Prostate gland (tissue), 2 donors: Measurements from ENCODE around the gene MPIG6B. TPM values are rescaled to one million over a fixed set of nuclear protein-coding genes. Genes with fewer than 3 reads are reported as not detected.
A peak's percentile ranks its signal among the peaks of the same experiment; 100 is the strongest.

Experiments
- DNase-seq: peaks from one replicate; pipeline ENCODE4 v3.0.0-alpha.2; 2019; ENCODE audit warnings: low spot score
- H3K27ac ChIP-seq, 2 donors: fragments of 200-600 bp; sonication (generic); 2 replicates each; pipeline ENCODE4 v1.5.1; 2017 to 2019
- H3K27me3 ChIP-seq: fragments of 200-600 bp; sonication (generic); replicated peaks from 2 replicates; pipeline ENCODE4 v1.5.1; 2019; ENCODE audit not compliant: insufficient read depth
- H3K36me3 ChIP-seq, 2 donors: fragments of 200-600 bp; sonication (generic); 1 replicate in 1 of 2; 2 replicates in 1 of 2; pipeline versions ENCODE4 v1.5.1 to v1.8.1; 2017 to 2019
- H3K4me1 ChIP-seq: fragments of 200-600 bp; sonication (generic); replicated peaks from 2 replicates; pipeline ENCODE4 v1.5.1; 2019
- H3K4me3 ChIP-seq, 2 donors: fragments of 200-600 bp; sonication (generic); 2 replicates each; pipeline ENCODE4 v1.5.1; 2017 to 2019
- H3K9me3 ChIP-seq: fragments of 200-600 bp; sonication (generic); 2 replicates; pipeline ENCODE4 v1.5.1; 2017
- POLR2A ChIP-seq: fragments of 450-650 bp; IDR thresholded peaks from one replicate; pipeline ENCODE4 v1.6.1; 2016; ENCODE audit warnings: antibody characterized with exemption, mild to moderate bottlenecking
- POLR2AphosphoS5 ChIP-seq: sonication (generic); formaldehyde crosslinking; IDR thresholded peaks from one replicate; pipeline ENCODE4 v1.6.1; 2017; ENCODE audit warnings: antibody characterized with exemption
- WGBS: methylation state at CpG from one replicate; pipeline ENCODE4 v1.1.5; 2018; 5-methylcytosine and 5-hydroxymethylcytosine counted together
- intact Hi-C: fragments of 100-400 bp; cut with DNase I; formaldehyde crosslinking; loops from one replicate; pipeline ENCODE4 v1.14.2; 2022
- total RNA-seq, 2 donors: library from RNA; depleted of rRNA; stranded (reverse); fragments of >200 nt; gene quantifications; one replicate each; pipeline ENCODE4 v1.1.0, GENCODE V29; 2016
- TF ChIP-seq, protein P1 (sequence below), 4 experiments: fragments of 200-600 bp in 2 of 4; fragments of 450-650 bp in 2 of 4; sonication (generic) in 2 of 4; IDR thresholded peaks; 1 replicate in 3 of 4; 2 replicates in 1 of 4; pipeline ENCODE4 v1.5.1; 2016 to 2019; ENCODE audit warnings: antibody characterized with exemption in 4 of 4, mild to moderate bottlenecking in 2 of 4, moderate library complexity in 2 of 4

MPIG6B gene
- total RNA-seq, 2 donors from 2014 or later = 0.74 TPM; not detected in 1

GRCh38 chr6:31768363-31769257 is 45.4 kb downstream of the MPIG6B start:
- no peak overlapping the region for H3K27ac ChIP-seq
- 94% methylated on average over 18 of the region's 18 CpGs for WGBS
- intact Hi-C loops = no loop called here
- TF ChIP-seq POLR2AphosphoS5 (no peak), POLR2A (no peak)
- TF ChIP-seq, protein P1, sequence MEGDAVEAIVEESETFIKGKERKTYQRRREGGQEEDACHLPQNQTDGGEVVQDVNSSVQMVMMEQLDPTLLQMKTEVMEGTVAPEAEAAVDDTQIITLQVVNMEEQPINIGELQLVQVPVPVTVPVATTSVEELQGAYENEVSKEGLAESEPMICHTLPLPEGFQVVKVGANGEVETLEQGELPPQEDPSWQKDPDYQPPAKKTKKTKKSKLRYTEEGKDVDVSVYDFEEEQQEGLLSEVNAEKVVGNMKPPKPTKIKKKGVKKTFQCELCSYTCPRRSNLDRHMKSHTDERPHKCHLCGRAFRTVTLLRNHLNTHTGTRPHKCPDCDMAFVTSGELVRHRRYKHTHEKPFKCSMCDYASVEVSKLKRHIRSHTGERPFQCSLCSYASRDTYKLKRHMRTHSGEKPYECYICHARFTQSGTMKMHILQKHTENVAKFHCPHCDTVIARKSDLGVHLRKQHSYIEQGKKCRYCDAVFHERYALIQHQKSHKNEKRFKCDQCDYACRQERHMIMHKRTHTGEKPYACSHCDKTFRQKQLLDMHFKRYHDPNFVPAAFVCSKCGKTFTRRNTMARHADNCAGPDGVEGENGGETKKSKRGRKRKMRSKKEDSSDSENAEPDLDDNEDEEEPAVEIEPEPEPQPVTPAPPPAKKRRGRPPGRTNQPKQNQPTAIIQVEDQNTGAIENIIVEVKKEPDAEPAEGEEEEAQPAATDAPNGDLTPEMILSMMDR (IDR thresholded peaks at IDR 0.05) = no peak
- H3K4me1 ChIP-seq = no peaks in the 10 kb centered on the region
- no peaks in the 10 kb centered on the region for H3K9me3 ChIP-seq
- H3K4me3 ChIP-seq = no peak overlapping the region
- no peaks in the 10 kb centered on the region for H3K27me3 ChIP-seq
- DNase-seq = no peak
- no peaks in the 10 kb centered on the region for H3K36me3 ChIP-seq

DNA sequence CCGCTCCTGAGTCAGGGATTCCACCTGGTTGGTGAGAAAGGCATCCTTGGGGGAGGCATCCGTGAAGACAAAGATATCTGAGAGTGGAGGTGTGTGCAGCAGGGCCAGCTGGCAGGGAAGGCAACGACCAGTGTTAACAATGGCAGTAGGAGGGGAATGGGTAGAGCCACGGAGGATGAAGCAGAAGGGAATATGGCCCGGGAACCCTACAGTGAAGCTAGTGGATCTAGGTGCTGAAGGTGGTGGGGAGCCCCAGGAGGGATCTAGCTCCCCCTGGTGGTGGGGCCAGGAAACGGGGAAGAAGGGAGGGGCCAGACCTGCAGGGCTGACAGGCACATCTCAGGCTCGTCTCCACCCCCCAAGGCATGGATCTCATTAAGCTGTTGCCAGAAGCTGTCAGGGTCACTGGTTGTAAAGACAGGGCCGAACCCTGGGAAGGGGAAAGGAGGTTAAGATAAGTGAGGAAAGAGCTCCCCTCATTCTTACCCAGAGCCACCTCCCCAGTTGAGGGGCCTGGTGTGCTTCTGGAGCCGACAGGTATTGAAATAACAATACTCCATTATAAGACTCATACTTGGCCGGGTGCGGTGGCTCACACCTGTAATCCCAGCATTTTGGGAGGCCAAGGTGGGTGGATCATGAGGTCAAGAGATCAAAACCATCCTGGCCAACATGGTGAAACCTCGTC is 46.7 kb downstream of the MPIG6B start:
- peak; percentile 65 for DNase-seq
- Histone ChIP-seq H3K4me1 (no peaks in the 10 kb centered on the region), H3K9me3 (no peaks in the 10 kb centered on the region), H3K36me3 (no peaks in the 10 kb centered on the region), H3K27me3 (no peaks in the 10 kb centered on the region), H3K4me3 (no peak overlapping the region), H3K27ac (no peak overlapping the region)
- 57% methylated on average over 12 of the region's 12 CpGs for WGBS
- intact Hi-C loops = loop anchor here (5.0 kb wide), 1 partner anchor 88 kb away; the partner anchor contains the start of gene LY6G5C
- TF ChIP-seq POLR2AphosphoS5 (peak; percentile 48), POLR2A (no peak)
- TF ChIP-seq, protein P1 (IDR thresholded peaks at IDR 0.05) = peak; percentile 55 to 82 (median 75)

DNA sequence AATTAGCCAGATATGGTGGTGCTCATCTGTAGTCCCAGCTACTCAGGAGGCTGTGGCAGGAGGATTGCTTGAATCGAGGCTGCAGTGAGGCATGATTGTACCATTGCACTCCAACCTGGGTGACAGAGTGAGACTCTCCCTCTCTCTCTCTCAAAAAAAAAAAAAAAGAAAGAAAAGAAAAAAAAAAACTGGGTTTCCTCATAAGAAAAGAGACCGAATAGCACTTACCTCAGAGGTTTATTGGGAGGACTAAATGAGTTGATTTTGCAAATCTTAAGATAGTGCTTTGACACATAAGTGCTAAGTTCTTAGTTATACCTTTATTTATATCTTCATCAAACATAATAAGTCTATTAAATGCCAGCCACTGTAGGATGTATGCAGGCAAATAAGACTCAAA is 47.7 kb downstream of the MPIG6B start:
- no peak overlapping the region for H3K4me3 ChIP-seq
- no peaks in the 10 kb centered on the region for H3K4me1 ChIP-seq
- intact Hi-C loops = loop anchor here (5.0 kb wide), 1 partner anchor 89 kb away; the partner anchor contains the start of gene LY6G5C
- H3K27me3 ChIP-seq = no peaks in the 10 kb centered on the region
- H3K9me3 ChIP-seq = no peaks in the 10 kb centered on the region
- DNase-seq = no peak
- TF ChIP-seq, protein P1 (IDR thresholded peaks at IDR 0.05) = no peak
- no peak for TF ChIP-seq POLR2A
- TF ChIP-seq POLR2AphosphoS5 = no peak
- no peaks in the 10 kb centered on the region for H3K36me3 ChIP-seq
- WGBS = 92% methylated on average over 2 of the region's 2 CpGs
- no peak overlapping the region for H3K27ac ChIP-seq

DNA sequence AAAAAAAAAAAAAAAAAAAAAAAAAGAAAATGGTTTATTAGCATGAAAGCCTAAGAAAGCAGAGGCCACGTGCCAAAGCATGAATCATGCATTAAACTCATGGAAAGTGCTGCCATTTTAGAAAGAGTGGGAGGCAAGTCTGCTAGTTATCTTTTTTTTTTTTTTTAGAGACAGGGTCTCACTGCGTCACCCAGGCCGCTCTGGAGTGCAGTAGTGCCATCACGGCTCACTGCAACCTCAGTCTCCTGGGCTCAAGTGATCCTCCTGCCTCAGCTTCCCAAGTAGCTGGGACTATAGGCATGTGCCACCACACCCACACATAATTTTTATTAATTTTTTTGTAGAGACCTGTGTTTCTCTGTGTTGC is 48.8 kb downstream of the MPIG6B start:
- Histone ChIP-seq H3K27ac (no peak overlapping the region), H3K36me3 (no peaks in the 10 kb centered on the region), H3K27me3 (no peaks in the 10 kb centered on the region), H3K4me1 (no peaks in the 10 kb centered on the region), H3K9me3 (no peaks in the 10 kb centered on the region), H3K4me3 (no peak overlapping the region)
- intact Hi-C loops = loop anchor here (5.0 kb wide), 1 partner anchor 90 kb away; the partner anchor contains the start of gene LY6G5C
- 83% methylated on average over 4 of the region's 4 CpGs for WGBS
- TF ChIP-seq, protein P1 (IDR thresholded peaks at IDR 0.05) = no peak
- TF ChIP-seq POLR2AphosphoS5 (no peak), POLR2A (no peak)
- DNase-seq = no peak
